ENCODE measurements around the gene CCDC74A. TPM values are rescaled to one million over a fixed set of nuclear protein-coding genes. Genes with fewer than 3 reads are reported as not detected.

The CCDC74A gene
- total and polyA plus RNA-seq, 9 of the 15 experiments (the other 6 are each of a cell fraction or from before 2014, with no cell fraction given) = 1.1 to 38.1 (median 9.6) TPM

DNA sequence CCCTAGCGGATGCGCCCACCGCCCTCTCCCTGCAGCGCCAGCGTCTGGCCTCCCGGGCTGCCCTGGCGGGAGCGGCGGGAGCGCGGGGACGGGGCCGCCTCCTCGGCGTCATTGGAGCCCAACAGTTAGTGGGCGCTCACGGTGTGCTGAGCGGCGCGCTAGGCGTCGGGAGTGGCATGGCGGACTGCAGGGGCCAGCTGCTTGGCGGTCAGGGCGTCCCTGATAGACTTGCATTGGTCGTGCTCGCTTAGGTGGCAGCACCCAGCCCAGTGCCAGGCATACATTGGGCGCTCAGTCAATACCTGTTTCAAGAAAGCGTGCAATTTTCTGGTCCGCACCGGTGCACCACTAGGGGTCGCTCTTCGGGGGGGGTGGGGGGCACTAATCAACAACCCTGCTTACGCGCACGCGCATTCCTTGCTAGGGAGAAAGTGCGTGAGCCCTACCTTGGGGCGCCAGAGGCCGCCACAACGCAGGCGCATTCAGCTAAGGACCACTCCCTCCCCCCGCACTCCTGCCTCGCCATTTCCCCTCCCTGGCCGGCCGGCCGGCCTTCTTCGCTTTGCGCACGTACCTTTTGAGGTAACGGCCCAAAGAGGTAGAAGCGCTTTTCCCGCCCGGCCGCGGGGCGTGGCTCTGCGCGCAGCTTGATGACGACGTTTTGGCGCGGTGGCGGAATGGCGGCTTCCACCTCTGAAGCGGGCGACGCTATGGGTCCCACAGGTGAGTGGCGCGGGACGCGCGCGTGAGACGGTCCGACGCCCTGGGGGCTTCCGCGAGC lies 35.1 kb upstream of the CCDC74A start (continued):
- TF ChIP-seq, protein P1, sequence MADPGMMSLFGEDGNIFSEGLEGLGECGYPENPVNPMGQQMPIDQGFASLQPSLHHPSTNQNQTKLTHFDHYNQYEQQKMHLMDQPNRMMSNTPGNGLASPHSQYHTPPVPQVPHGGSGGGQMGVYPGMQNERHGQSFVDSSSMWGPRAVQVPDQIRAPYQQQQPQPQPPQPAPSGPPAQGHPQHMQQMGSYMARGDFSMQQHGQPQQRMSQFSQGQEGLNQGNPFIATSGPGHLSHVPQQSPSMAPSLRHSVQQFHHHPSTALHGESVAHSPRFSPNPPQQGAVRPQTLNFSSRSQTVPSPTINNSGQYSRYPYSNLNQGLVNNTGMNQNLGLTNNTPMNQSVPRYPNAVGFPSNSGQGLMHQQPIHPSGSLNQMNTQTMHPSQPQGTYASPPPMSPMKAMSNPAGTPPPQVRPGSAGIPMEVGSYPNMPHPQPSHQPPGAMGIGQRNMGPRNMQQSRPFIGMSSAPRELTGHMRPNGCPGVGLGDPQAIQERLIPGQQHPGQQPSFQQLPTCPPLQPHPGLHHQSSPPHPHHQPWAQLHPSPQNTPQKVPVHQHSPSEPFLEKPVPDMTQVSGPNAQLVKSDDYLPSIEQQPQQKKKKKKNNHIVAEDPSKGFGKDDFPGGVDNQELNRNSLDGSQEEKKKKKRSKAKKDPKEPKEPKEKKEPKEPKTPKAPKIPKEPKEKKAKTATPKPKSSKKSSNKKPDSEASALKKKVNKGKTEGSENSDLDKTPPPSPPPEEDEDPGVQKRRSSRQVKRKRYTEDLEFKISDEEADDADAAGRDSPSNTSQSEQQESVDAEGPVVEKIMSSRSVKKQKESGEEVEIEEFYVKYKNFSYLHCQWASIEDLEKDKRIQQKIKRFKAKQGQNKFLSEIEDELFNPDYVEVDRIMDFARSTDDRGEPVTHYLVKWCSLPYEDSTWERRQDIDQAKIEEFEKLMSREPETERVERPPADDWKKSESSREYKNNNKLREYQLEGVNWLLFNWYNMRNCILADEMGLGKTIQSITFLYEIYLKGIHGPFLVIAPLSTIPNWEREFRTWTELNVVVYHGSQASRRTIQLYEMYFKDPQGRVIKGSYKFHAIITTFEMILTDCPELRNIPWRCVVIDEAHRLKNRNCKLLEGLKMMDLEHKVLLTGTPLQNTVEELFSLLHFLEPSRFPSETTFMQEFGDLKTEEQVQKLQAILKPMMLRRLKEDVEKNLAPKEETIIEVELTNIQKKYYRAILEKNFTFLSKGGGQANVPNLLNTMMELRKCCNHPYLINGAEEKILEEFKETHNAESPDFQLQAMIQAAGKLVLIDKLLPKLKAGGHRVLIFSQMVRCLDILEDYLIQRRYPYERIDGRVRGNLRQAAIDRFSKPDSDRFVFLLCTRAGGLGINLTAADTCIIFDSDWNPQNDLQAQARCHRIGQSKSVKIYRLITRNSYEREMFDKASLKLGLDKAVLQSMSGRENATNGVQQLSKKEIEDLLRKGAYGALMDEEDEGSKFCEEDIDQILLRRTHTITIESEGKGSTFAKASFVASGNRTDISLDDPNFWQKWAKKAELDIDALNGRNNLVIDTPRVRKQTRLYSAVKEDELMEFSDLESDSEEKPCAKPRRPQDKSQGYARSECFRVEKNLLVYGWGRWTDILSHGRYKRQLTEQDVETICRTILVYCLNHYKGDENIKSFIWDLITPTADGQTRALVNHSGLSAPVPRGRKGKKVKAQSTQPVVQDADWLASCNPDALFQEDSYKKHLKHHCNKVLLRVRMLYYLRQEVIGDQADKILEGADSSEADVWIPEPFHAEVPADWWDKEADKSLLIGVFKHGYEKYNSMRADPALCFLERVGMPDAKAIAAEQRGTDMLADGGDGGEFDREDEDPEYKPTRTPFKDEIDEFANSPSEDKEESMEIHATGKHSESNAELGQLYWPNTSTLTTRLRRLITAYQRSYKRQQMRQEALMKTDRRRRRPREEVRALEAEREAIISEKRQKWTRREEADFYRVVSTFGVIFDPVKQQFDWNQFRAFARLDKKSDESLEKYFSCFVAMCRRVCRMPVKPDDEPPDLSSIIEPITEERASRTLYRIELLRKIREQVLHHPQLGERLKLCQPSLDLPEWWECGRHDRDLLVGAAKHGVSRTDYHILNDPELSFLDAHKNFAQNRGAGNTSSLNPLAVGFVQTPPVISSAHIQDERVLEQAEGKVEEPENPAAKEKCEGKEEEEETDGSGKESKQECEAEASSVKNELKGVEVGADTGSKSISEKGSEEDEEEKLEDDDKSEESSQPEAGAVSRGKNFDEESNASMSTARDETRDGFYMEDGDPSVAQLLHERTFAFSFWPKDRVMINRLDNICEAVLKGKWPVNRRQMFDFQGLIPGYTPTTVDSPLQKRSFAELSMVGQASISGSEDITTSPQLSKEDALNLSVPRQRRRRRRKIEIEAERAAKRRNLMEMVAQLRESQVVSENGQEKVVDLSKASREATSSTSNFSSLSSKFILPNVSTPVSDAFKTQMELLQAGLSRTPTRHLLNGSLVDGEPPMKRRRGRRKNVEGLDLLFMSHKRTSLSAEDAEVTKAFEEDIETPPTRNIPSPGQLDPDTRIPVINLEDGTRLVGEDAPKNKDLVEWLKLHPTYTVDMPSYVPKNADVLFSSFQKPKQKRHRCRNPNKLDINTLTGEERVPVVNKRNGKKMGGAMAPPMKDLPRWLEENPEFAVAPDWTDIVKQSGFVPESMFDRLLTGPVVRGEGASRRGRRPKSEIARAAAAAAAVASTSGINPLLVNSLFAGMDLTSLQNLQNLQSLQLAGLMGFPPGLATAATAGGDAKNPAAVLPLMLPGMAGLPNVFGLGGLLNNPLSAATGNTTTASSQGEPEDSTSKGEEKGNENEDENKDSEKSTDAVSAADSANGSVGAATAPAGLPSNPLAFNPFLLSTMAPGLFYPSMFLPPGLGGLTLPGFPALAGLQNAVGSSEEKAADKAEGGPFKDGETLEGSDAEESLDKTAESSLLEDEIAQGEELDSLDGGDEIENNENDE (IDR thresholded peaks at IDR 0.05; ENCODE audit: low read depth, low read length) = no peak
- no peak; a peak in 1 of 4 replicates for TF ChIP-seq ZNF639 (CRISPR knock-in tag; conservative IDR thresholded peaks at IDR 0.05 in 1 of 2, IDR thresholded peaks at IDR 0.05 in 1 of 2)
- TF ChIP-seq PCBP1 (IDR thresholded peaks at IDR 0.05; ENCODE audit: low read depth, low read length, poor library complexity, severe bottlenecking) = no peak
- peak; percentile 97 for TF ChIP-seq SIN3B (IDR thresholded peaks at IDR 0.05; ENCODE audit: low read depth)
- no peak for TF ChIP-seq ATF4 (CRISPR knock-in tag; IDR thresholded peaks at IDR 0.05)
- TF ChIP-seq ZNF212 (CRISPR knock-in tag; IDR thresholded peaks at IDR 0.05) = no peak
- TF ChIP-seq, protein P2, sequence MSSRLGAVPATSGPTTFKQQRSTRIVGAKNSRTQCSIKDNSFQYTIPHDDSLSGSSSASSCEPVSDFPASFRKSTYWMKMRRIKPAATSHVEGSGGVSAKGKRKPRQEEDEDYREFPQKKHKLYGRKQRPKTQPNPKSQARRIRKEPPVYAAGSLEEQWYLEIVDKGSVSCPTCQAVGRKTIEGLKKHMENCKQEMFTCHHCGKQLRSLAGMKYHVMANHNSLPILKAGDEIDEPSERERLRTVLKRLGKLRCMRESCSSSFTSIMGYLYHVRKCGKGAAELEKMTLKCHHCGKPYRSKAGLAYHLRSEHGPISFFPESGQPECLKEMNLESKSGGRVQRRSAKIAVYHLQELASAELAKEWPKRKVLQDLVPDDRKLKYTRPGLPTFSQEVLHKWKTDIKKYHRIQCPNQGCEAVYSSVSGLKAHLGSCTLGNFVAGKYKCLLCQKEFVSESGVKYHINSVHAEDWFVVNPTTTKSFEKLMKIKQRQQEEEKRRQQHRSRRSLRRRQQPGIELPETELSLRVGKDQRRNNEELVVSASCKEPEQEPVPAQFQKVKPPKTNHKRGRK (tag; IDR thresholded peaks at IDR 0.05) = no peak
- no peak for TF ChIP-seq ZNF347 (CRISPR knock-in tag; IDR thresholded peaks at IDR 0.05; ENCODE audit: low read depth)
- peak; percentile 96; the same call in 1 of the 2 replicates for TF ChIP-seq LCOR (CRISPR knock-in tag; IDR thresholded peaks at IDR 0.05)
- TF ChIP-seq ARID2 (IDR thresholded peaks at IDR 0.05) = no peak

All from K562 (cell line).